ENCODE data around the gene CELF6.

DNA sequence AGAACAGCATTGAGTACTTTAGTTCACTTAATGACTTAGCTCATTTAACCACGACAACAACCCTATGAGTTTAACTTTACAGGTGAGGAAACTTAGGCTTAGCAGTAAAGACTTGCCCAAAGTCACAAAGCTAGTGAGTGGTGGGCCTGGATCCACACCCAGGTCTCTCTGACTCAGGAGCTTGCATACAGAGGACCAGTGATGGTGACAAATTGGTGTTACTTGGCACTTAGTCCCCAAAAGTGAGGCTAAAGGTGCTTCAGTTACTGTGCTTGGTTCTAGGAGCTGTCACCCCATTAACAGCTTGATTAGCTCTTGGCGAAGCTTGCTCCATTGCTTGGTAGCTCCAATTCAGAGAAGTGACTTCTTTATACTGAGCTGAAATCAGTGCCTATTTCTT is 6.1 kb downstream of the CELF6 start:
- TF ChIP-seq POLR2A (IDR thresholded peaks at IDR 0.05) (no peak), POLR2AphosphoS5 (IDR thresholded peaks at IDR 0.05) (no peak), EP300 (IDR thresholded peaks at IDR 0.05) (no peak)
- TF ChIP-seq, protein P1, sequence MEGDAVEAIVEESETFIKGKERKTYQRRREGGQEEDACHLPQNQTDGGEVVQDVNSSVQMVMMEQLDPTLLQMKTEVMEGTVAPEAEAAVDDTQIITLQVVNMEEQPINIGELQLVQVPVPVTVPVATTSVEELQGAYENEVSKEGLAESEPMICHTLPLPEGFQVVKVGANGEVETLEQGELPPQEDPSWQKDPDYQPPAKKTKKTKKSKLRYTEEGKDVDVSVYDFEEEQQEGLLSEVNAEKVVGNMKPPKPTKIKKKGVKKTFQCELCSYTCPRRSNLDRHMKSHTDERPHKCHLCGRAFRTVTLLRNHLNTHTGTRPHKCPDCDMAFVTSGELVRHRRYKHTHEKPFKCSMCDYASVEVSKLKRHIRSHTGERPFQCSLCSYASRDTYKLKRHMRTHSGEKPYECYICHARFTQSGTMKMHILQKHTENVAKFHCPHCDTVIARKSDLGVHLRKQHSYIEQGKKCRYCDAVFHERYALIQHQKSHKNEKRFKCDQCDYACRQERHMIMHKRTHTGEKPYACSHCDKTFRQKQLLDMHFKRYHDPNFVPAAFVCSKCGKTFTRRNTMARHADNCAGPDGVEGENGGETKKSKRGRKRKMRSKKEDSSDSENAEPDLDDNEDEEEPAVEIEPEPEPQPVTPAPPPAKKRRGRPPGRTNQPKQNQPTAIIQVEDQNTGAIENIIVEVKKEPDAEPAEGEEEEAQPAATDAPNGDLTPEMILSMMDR (IDR thresholded peaks at IDR 0.05) = no peak

Measured in sigmoid colon (tissue), 4 donors.